Stimulated activated CD4-positive, alpha-beta T cell treated with anti-CD3 and anti-CD28 coated beads, Interleukin-12 subunit alpha, Interleukin-12 subunit beta, amount 100 ng/mL, for 48 hours (primary cell): ENCODE results near the gene MYH16.
"Not testable (repeated sequence)": the region's sequence is repeated elsewhere in the genome, so short reads cannot be mapped to it uniquely, and the experiment has no call there.

Experiments used
- DNase-seq, 3 donors: peaks; one replicate each; pipeline ENCODE4 v3.0.0-alpha.2; 2020; ENCODE audit warnings: low read depth in 2 of 3, low spot score in 1 of 3

The MYH16 gene

DNA sequence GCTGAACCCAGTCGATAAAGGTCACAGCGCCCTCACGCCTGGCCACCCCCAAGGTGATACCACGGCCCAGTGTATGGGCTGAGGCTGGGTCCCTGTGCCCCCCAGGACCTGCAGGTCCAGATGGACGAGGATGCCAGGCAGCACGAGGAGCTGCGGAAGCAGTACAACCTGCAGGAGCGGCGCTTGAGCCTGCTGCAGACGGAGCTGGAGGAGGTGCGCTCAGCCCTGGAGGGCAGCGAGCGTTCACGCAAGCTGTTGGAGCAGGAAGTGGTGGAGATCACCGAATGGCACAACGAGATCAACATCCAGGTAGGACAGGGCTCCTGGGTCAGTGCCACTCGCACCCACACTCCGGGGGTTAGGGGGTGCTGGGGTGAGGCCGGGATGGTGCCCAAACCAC lies 28.9 kb downstream of the MYH16 start:
- DNase-seq: no peak

GRCh38 chr7:99305473-99306260 lies 33.0 kb downstream of the MYH16 start:
- DNase-seq: no peak

GRCh38 chr7:99308461-99309074 lies 35.9 kb downstream of the MYH16 start:
- no peak for DNase-seq

GRCh38 chr7:99309111-99309510 lies 36.5 kb downstream of the MYH16 start:
- no peak for DNase-seq

GRCh38 chr7:99310004-99310403 lies 37.4 kb downstream of the MYH16 start:
- DNase-seq: no peak

GRCh38 chr7:99311702-99312101 lies 39.1 kb downstream of the MYH16 start:
- no peak for DNase-seq

GRCh38 chr7:99312316-99313203 lies 39.9 kb downstream of the MYH16 start:
- peak; percentile 47 to 85 (median 53) for DNase-seq

DNA sequence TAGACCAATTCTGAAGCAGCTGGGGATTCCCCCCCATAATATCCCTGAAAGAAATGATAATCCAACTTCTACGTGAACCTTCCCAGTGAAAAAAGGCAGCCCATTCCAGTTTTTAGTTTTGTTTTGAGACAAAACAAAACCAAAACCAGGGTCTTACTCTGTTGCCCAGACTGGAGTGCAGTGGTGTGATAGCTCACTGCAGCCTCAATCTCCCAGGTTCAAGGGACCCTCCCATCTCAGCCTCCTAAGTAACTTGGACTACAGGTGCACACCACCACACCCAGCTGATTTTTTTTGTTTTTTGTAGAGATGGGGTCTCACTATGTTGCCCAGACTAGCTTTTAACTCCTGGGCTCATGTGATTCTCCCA lies 40.5 kb downstream of the MYH16 start:
- no peak for DNase-seq

DNA sequence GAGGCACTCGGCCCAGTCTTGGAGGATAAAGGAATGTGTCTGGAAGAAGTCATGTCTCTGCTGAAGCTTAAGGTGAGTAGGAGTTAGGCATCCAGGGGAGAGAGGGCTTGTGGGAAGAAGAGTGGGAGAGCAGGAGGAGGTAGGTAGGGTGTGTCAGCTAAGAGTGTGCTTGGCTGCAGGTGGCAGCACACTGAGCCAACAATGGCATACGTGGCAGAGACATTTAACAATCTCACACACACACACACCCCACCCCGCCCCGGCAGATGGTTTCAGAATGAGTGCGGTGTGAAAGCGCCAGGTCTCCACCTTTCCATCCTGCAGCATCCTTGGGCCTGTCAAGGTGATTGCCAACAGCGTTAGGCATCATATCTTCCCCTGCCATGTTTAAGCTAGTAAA lies 41.9 kb downstream of the MYH16 start:
- DNase-seq: peak in 2 of 3 donors; percentile 26 to 29

- no peak for DNase-seq
These were observed 47.7 kb downstream of the MYH16 start for GRCh38 chr7:99320371-99320770.

DNA sequence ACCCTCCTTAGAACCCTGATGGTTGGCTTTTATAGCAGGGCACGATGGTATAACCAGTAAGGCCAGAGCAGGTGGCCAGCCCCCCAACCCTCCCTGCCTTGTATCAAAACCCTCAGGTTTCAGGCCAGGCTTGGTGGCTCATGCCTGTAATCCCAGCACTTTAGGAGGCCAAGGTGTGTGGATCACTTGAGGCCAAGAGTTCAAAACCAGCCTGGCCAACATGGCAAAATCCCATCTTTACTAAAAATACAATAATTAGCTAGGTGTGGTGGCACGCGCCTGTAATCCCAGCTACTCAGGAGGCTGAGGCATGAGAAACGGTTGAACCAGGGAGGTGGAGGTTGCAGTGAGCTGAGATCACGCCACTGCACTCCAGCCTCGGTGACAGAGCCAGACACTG lies 50.0 kb downstream of the MYH16 start:
- not testable (repeated sequence) for DNase-seq

DNA sequence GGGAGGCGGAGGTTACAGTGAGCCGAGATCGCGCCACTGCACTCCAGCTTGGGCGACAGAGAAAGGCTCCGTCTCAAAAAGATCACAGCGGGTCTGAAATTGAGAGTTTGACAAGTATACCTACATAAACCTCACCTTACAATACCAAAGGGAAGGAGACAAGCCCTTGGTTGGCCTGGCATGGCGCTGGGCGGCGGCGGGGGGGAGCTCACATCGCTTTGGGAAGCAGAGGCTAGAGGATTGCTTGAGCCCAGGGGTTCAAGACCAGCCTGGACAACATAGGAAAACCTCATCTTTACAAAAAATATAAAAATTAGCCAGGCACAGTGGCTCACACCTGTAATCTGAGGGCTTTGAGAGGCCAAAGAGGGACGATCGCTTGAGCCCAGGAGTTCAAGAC lies 51.9 kb downstream of the MYH16 start:
- DNase-seq: no peak

GRCh38 chr7:99325001-99325493 lies 52.4 kb downstream of the MYH16 start:
- no peak for DNase-seq

DNA sequence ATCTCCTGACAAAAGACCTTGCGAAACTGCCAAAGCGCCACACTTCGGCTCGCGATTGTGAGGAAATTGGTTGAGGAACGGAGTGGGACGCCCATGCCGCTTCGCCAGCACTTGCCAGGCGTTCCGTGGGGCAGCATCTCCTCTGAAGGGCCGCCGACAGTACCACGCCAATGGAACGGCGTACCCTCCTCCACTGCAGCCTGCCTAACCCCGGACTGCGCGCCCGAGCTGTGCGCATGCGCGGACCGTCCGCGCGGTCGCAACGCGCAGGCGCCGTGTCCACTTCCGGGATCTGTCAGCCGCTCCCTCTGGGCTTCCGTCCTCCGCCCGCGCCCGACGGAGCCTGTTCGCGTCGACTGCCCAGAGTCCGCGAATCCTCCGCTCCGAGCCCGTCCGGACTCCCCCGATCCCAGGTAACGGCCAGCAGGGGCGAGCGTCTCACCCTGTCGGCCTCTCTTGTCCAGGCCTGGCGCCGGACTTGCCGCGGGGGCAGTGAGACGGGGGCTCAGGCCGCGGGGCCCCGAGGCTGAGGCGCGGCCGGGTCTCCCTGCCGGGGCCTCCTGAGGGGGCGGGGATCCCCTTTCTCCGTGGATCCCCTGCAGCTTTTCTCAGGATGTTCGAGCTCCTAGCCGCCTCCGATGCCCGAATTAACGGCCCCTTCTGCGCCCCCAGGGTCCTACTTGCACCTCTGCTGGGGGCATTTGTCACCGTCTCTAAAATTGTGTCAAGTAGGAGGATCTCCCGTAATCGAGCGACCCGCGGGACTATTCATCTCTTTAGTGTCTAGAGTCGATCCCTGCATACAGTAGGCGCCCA lies 53.2 kb downstream of the MYH16 start, which contains the start of gene ARPC1A:
Gene ARPC1A (plus strand): TSS at position 307 of the 816 bp plus-strand sequence. CDS start 7,456 bp downstream, outside the sequence.
- DNase-seq: peak; percentile 78 to 90 (median 86)

- DNase-seq: no peak
These were observed 53.8 kb downstream of the MYH16 start for GRCh38 chr7:99326408-99326782.

DNA sequence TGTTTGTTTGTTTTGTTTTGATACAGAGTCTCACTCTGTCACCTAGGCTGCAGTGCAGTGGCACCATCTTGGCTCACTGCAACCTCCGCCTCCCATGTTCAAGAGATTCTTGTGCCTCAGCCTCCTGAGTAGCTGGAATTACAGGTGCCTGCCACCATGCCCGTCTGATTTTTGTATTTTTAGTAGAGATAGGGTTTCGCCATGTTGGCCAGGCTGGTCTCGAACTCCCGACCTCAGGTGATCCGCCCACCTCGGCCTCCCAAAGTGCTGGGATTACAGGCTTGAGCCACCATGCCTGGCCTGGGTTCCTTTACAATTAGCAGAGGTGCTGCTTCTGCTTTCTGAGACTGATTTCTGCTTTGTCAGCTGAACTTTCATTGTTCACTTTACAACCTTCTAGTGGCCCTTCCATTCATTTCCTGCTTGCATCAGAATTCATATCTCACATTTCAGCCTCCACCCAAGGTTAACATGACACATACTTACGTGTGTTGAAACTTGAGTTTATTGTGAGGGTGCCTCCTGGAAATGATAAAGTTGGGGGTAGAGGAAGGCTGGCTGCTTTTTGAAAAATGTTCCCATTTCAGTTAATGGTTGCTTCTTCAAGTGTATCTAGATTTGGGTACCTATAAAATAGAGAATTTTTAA lies 57.8 kb downstream of the MYH16 start:
- DNase-seq: peak in 1 of 3 donors; percentile 21

- no peak for DNase-seq
These were observed 58.4 kb downstream of the MYH16 start for GRCh38 chr7:99331002-99331401.

DNA sequence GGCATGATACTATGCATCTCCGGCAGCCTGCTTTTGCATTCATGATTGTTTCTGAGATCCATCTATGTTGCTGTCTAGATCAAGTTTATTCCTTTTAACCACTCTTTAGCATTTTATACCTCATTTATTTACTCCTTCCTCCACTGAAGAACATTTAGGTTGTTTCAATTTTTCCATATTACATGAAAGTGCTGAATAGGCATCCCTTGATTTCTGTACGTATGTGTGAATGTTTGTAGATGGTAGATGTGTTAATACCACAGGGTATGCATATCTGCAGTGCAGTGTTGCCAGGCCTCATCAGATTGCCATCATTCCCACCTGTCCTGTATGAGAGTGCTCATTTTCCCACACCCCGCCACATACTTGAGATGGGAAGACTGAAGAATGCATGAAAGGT lies 67.0 kb downstream of the MYH16 start:
- no peak for DNase-seq

GRCh38 chr7:99340659-99341058 lies 68.0 kb downstream of the MYH16 start:
- DNase-seq: no peak

DNA sequence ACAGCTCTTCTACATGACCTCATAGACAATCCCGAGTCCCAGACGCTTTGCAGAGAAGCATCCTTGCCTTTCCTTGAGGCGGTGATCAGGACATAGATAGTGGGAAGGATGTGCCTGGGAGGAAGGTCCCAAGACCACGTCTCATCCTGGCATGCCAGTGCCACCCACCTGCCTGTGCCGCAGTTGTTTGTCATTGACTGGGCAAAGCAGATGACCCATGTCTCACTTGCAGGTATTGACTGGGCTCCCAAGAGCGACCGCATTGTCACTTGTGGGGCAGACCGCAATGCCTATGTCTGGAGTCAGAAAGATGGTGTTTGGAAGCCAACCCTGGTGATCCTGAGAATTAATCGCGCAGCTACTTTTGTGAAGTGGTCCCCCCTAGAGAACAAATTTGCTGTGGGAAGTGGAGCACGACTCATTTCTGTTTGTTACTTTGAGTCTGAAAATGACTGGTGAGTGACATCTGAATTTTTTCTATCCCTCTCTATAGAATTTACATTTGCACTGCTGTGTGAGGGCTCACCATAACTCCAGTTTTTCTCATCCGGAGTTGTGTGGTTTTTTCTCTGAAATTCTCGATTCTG lies 71.5 kb downstream of the MYH16 start:
- DNase-seq: no peak
